Fibroblast of mammary gland (primary cell): Measurements from ENCODE around the gene HAUS6.

ENCODE experiments used
- DNase-seq: peaks from one replicate; pipeline ENCODE4 v3.0.0-alpha.2; 2010; ENCODE audit warnings: low read depth
- H3K4me3 ChIP-seq: 2 replicates; pipeline ENCODE4 v1.5.1; 2011; ENCODE audit warnings: low read depth, mild to moderate bottlenecking, low read length, moderate library complexity; ENCODE audit not compliant: control insufficient read depth
- CTCF ChIP-seq: conservative IDR thresholded peaks from 2 replicates; pipeline ENCODE4 v1.5.1; 2011; ENCODE audit warnings: low read depth, low read length, inconsistent platforms; ENCODE audit not compliant: control insufficient read depth, insufficient read depth

Gene HAUS6

GRCh38 chr9:19020886-19021455 is 81.7 kb downstream of the HAUS6 start:
- no peak for DNase-seq
- H3K4me3 ChIP-seq = no peak overlapping the region
- no peak for TF ChIP-seq CTCF

GRCh38 chr9:19018201-19018600 is 84.5 kb downstream of the HAUS6 start:
- no peak for DNase-seq
- H3K4me3 ChIP-seq = no peak overlapping the region
- no peak for TF ChIP-seq CTCF

- no peak for DNase-seq
- H3K4me3 ChIP-seq = no peak overlapping the region
- no peak for TF ChIP-seq CTCF
Measured at GRCh38 chr9:19009391-19009965, 93.2 kb downstream of the HAUS6 start.
